CD4-positive, alpha-beta T cell treated with Interferon gamma for 1 hour (primary cell): Measurements from ENCODE around the gene ZNF729.
"Not testable (repeated sequence)": the region's sequence is repeated elsewhere in the genome, so short reads cannot be mapped to it uniquely, and the experiment has no call there.

Source experiments
- DNase-seq: peaks from one replicate; pipeline ENCODE4 v3.0.0-alpha.2; 2020

Gene ZNF729

DNA sequence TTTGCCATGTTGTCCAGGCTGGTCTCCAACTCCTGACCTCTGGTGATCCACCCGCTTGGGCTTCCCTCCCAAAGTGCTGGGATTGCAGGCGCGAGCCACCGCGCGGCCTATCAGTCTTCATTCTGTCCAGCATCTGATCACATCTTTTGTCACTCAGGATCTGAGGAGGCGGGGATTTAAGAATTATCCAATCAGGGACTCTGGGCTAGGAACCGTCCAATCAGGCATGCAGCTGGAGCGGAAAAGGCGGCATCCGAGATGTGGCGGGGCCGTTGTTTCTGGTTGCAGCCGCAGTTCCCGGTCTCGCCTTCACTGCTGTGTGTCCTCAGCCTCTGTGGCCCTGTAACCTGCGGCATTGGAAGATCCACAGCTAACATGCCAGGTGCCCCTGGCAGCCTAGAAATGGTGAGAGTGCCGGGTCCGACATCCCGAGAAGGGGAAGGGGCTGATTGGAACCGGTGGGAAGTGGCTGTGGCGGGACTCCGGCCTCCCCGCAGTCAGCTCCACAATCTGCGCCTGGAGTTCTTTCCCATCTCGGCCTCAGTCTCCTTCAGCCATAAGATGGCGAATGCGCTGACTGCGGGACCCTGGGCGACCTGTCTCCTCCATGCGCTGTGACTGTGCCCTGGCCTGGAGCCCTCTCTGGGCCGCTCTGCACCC lies at the start of gene ZNF729:
Gene ZNF729, plus strand, starts transcription at position 291 of the 660 bp plus-strand sequence. Its CDS starts 85 bp downstream, at position 376.
- no peak for DNase-seq

GRCh38 chr19:22256856-22257255 lies 29.4 kb upstream of the ZNF729 start:
- no peak for DNase-seq

DNA sequence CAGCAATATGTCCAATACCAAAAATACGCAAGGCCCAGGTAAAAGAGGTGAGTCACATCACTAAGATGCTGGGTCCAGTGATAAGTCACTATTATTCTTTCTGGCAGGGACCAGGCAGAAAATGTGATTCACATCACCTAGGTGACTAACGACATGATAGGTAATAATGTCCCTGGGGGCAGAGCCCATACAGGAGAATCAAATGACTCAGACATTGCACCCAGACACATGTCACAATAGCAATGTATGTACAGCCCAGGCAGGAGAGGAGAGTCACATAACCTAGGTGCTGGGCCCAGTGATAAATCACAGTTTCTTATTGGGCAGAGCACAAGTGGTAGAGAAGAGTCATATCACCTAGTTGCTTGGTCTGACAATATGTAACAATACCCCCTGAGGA lies 28.9 kb upstream of the ZNF729 start:
- no peak for DNase-seq

GRCh38 chr19:22257916-22258315 lies 28.3 kb upstream of the ZNF729 start:
- no peak for DNase-seq

DNA sequence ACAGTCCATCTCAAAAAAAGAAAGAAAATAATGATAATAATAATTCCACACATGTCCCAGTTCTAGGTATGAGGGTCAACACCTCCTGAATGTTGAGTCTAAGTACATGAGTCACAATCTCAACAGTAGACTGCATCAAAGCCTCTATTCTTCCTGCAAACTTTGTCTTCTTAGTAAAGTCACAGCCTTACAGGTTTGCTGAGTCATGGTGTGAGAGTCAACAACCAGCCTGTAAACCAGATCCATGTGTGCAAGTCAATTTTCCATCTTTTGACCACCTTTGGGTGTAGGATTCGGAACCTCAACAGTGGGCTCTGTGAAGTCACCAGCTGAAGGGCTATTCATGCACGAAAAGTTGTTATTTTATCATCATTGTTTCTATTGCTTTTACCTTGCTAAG lies 25.7 kb upstream of the ZNF729 start:
- no peak for DNase-seq

- no peak for DNase-seq
Observed at GRCh38 chr19:22261596-22261995, 24.6 kb upstream of the ZNF729 start.

DNA sequence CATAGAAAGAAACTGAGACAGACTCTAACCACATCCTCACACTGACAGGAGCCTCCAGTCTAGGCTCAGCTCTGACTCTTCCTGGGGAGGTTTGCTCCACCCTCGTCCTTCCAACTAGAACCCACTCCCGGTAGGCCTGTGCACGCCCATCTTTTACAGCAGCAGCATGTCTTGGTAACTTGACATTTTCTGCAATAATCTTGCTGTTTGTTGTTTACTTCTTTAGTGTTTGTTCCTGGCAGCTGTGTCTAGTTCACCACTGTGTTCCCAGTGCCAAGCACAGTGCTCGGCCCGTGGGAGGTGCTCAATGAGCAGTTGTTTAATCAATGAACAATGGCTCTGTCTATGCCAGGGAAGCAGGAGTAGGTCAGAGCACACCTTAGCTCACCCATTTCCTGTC lies 23.1 kb upstream of the ZNF729 start:
- no peak for DNase-seq

DNA sequence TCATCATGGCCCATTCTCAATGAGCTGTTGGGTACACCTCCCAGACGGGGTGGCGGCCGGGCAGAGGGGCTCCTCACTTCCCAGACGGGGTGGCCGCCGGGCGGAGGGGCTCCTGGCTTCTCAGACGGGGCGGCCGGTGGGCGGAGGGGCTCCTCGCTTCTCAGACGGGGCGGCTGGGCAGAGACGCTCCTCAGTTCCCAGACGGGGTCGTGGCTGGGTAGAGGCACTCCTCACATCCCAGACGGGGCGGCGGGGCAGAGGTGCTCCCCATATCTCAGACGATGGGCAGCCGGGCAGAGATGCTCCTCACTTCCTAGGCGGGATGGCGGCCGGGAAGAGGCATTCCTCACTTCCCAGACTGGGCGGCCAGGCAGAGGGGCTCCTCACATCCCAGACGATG lies 35.3 kb downstream of the ZNF729 start:
- DNase-seq: not testable (repeated sequence)

DNA sequence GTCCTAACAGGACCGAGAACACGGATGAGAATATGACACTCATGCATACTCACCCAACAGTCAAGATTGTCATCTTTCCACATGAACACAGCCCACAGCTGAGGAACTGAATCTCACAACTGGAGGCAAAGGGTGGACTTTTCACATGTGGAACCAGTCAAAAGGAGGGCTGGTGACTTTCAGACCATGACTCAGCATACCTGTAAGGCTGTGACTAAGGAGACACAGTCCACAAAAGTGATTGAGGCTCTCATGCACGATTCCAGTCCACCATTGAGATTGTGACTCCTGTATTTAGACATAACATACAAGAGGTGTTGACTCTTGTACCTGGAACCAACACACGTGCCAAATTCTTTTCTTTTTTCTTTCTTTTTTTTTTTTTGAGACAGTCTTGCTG lies 40.0 kb downstream of the ZNF729 start:
- no peak for DNase-seq

GRCh38 chr19:22327321-22327720 lies 41.1 kb downstream of the ZNF729 start:
- no peak for DNase-seq

DNA sequence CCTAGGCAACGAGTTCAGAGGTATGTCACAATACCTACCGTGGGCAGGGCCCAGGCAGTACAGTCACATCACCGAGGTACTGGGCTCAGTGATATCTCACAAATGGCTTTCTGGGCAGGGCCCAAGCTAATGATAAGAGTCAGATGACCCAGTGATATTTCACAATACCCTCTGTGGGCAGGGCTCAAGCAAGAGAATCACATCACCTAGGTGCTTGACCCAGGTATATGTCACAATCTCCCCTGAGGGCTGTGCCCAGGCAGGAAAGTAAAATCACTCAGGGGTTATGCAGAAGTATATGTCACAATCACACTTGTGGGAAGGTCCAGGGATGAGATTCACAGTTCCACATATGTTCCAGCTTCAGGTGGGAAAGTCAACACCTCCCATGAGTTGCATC lies 45.3 kb downstream of the ZNF729 start:
- no peak for DNase-seq

- no peak for DNase-seq
Observed at GRCh38 chr19:22332924-22333323, 46.7 kb downstream of the ZNF729 start.

- no peak for DNase-seq
Observed at GRCh38 chr19:22335716-22336115, 49.5 kb downstream of the ZNF729 start.

DNA sequence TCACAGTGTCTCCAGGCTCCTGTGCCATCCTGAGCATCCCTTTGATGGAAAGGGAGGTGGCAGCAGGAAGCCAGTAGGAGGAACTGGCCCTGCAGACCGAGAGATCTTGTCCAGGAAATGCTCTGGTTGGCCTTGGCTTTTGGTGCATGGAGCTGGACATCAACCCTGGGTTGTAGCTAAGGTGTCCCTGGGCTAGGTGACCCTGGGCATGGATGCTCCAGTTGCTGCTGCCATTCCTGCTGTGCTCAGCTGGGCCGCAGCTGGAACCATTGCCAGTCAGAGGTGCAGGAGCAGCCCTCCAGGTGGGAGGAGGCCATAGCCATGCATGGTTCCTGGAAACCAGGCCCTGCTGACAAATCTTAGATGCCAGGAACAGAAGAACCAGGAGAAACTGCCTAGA lies 68.4 kb downstream of the ZNF729 start:
- no peak for DNase-seq
